ENCODE data around the gene TMEM270.
A peak's percentile ranks its signal among the peaks of the same experiment; 100 is the strongest.
"Not testable (repeated sequence)": the region's sequence is repeated elsewhere in the genome, so short reads cannot be mapped to it uniquely, and the experiment has no call there.

The TMEM270 gene

GRCh38 chr7:73831834-73832651 lies 28.9 kb upstream of the TMEM270 start:
- no peak for DNase-seq (ENCODE audit: low read depth in 2 of 2)

- no peak for DNase-seq (ENCODE audit: low read depth in 2 of 2)
Measured at GRCh38 chr7:73832806-73833205, 28.2 kb upstream of the TMEM270 start.

- no peak for DNase-seq (ENCODE audit: low read depth in 2 of 2)
Measured at GRCh38 chr7:73833251-73833919, 27.6 kb upstream of the TMEM270 start.

- no peak for DNase-seq (ENCODE audit: low read depth in 2 of 2)
Measured at GRCh38 chr7:73834626-73835191, 26.2 kb upstream of the TMEM270 start.

- DNase-seq (ENCODE audit: low read depth in 2 of 2) = not testable (repeated sequence)
Measured at GRCh38 chr7:73837167-73837566, 23.8 kb upstream of the TMEM270 start.

- no peak for DNase-seq (ENCODE audit: low read depth in 2 of 2)
Measured at GRCh38 chr7:73838642-73839041, 22.3 kb upstream of the TMEM270 start.

GRCh38 chr7:73839290-73839689 lies 21.7 kb upstream of the TMEM270 start:
- DNase-seq (ENCODE audit: low read depth in 2 of 2) = no peak

- DNase-seq (ENCODE audit: low read depth in 2 of 2) = no peak
Measured at GRCh38 chr7:73839743-73840714, 20.9 kb upstream of the TMEM270 start.

GRCh38 chr7:73840715-73841379 lies 20.1 kb upstream of the TMEM270 start:
- no peak for DNase-seq (ENCODE audit: low read depth in 2 of 2)

GRCh38 chr7:73841689-73842066 lies 19.3 kb upstream of the TMEM270 start:
- DNase-seq (ENCODE audit: low read depth in 2 of 2) = no peak

- peak; percentile 84 to 90 for DNase-seq (ENCODE audit: low read depth in 2 of 2)
Measured at GRCh38 chr7:73842067-73842976, 18.6 kb upstream of the TMEM270 start, which contains the start of gene METTL27. METTL27 (minus strand) TSS chr7:73842516; CDS start chr7:73842140, 376 bp downstream.

- DNase-seq (ENCODE audit: low read depth in 2 of 2) = no peak
Measured at GRCh38 chr7:73844131-73844547, 16.8 kb upstream of the TMEM270 start.

GRCh38 chr7:73844848-73845460 lies 16.0 kb upstream of the TMEM270 start:
- no peak for DNase-seq (ENCODE audit: low read depth in 2 of 2)

GRCh38 chr7:73845701-73846195 lies 15.2 kb upstream of the TMEM270 start:
- DNase-seq (ENCODE audit: low read depth in 2 of 2) = not testable (repeated sequence)

- no peak for DNase-seq (ENCODE audit: low read depth in 2 of 2)
Measured at GRCh38 chr7:73847941-73848723, 12.8 kb upstream of the TMEM270 start.

- no peak for DNase-seq (ENCODE audit: low read depth in 2 of 2)
Measured at GRCh38 chr7:73850781-73851207, 10.2 kb upstream of the TMEM270 start.

GRCh38 chr7:73851410-73852338 lies 9.3 kb upstream of the TMEM270 start:
- no peak for DNase-seq (ENCODE audit: low read depth in 2 of 2)

Data from stimulated activated CD4-positive, alpha-beta T cell treated with anti-CD3 and anti-CD28 coated beads, Interleukin-15, amount 100 ng/mL, for 48 hours (primary cell).